HepG2 (cell line): Measurements from ENCODE around the gene ZNF512B. TPM values are rescaled to one million over a fixed set of nuclear protein-coding genes. Genes with fewer than 3 reads are reported as not detected.
A peak's percentile ranks its signal among the peaks of the same experiment; 100 is the strongest.

Source experiments
- BORCS8-MEF2B ChIP-seq: sonication (generic); formaldehyde crosslinking; IDR thresholded peaks from 2 replicates; pipeline ENCODE4 v1.8.0; 2022; ENCODE audit warnings: mild to moderate bottlenecking, missing genetic modification reagents
- FOXK2 ChIP-seq: fragments of 450-650 bp; IDR thresholded peaks from 2 replicates; pipeline ENCODE4 v1.6.1; 2016
- GMEB2 ChIP-seq: IDR thresholded peaks from 2 replicates; pipeline ENCODE4 v1.6.1; 2016; ENCODE audit warnings: missing biosample characterization, missing genetic modification reagents, low read depth
- JUNB ChIP-seq: sonication (generic); formaldehyde crosslinking; IDR thresholded peaks from 2 replicates; pipeline ENCODE4 v1.8.0; 2022; ENCODE audit warnings: missing genetic modification reagents, mild to moderate bottlenecking, borderline replicate concordance
- JUND ChIP-seq: sonication (generic); formaldehyde crosslinking; IDR thresholded peaks from 2 replicates; pipeline ENCODE4 v1.8.0; 2022; ENCODE audit warnings: mild to moderate bottlenecking, missing genetic modification reagents
- KLF12 ChIP-seq: sonication (generic); formaldehyde crosslinking; IDR thresholded peaks from 2 replicates; pipeline ENCODE4 v1.4.0; 2020; ENCODE audit warnings: missing genetic modification reagents, borderline replicate concordance
- KLF13 ChIP-seq: sonication (generic); formaldehyde crosslinking; IDR thresholded peaks from 2 replicates; pipeline ENCODE4 v1.4.0; 2020; ENCODE audit warnings: mild to moderate bottlenecking, missing genetic modification reagents
- KLF15 ChIP-seq: sonication (generic); formaldehyde crosslinking; IDR thresholded peaks from 2 replicates; pipeline ENCODE4 v1.8.1; 2023; ENCODE audit warnings: borderline replicate concordance, mild to moderate bottlenecking, inconsistent platforms, missing genetic modification reagents, mixed read lengths
- KLF6 ChIP-seq: IDR thresholded peaks from 2 replicates; pipeline ENCODE4 v1.8.0; 2016; ENCODE audit warnings: missing biosample characterization, missing genetic modification reagents
- MTA1 ChIP-seq: sonication (generic); formaldehyde crosslinking; IDR thresholded peaks from 2 replicates; pipeline ENCODE4 v1.4.0; 2020; ENCODE audit warnings: missing genetic modification reagents, mild to moderate bottlenecking, borderline replicate concordance
- MXI1 ChIP-seq: IDR thresholded peaks from 3 replicates; pipeline ENCODE4 v1.6.1; 2012; ENCODE audit warnings: low read depth, low read length, inconsistent platforms, borderline replicate concordance
- ONECUT2 ChIP-seq: sonication (generic); formaldehyde crosslinking; IDR thresholded peaks from 2 replicates; pipeline ENCODE4 v1.4.0; 2020; ENCODE audit warnings: missing genetic modification reagents
- RAD21 ChIP-seq: fragments of 450-650 bp; formaldehyde crosslinking; IDR thresholded peaks from 2 replicates; pipeline ENCODE4 v1.5.0; 2020; ENCODE audit warnings: mild to moderate bottlenecking
- RARA ChIP-seq: IDR thresholded peaks from 2 replicates; pipeline ENCODE4 v1.6.1; 2016; ENCODE audit warnings: missing genetic modification reagents, missing compliant biosample characterization
- SAP130 ChIP-seq: IDR thresholded peaks from 2 replicates; pipeline ENCODE4 v1.6.1; 2016; ENCODE audit warnings: low read depth
- SMAD9 ChIP-seq: sonication (generic); formaldehyde crosslinking; IDR thresholded peaks from 2 replicates; pipeline ENCODE4 v1.5.1; 2020; ENCODE audit warnings: mild to moderate bottlenecking, missing genetic modification reagents
- SRY ChIP-seq: sonication (generic); formaldehyde crosslinking; IDR thresholded peaks from 2 replicates; pipeline ENCODE4 v1.8.0; 2022; ENCODE audit warnings: mild to moderate bottlenecking, missing genetic modification reagents
- SSRP1 ChIP-seq: IDR thresholded peaks from 2 replicates; pipeline ENCODE4 v1.6.1; 2016; ENCODE audit warnings: control low read depth
- THYN1 ChIP-seq: sonication (generic); formaldehyde crosslinking; IDR thresholded peaks from 2 replicates; pipeline ENCODE4 v1.8.1; 2023; ENCODE audit warnings: low read depth, mild to moderate bottlenecking, moderate library complexity, missing genetic modification reagents, borderline replicate concordance
- ZMYM2 ChIP-seq: sonication (generic); formaldehyde crosslinking; IDR thresholded peaks from 2 replicates; pipeline ENCODE4 v1.8.0; 2022; ENCODE audit warnings: mild to moderate bottlenecking, missing genetic modification reagents
- ZMYM3 ChIP-seq: sonication (generic); formaldehyde crosslinking; IDR thresholded peaks from 2 replicates; pipeline ENCODE4 v1.5.1; 2020; ENCODE audit warnings: mild to moderate bottlenecking, missing genetic modification reagents
- ZNF121 ChIP-seq: sonication (generic); formaldehyde crosslinking; IDR thresholded peaks from 2 replicates; pipeline ENCODE4 v1.5.0; 2020; ENCODE audit warnings: mild to moderate bottlenecking, missing genetic modification reagents
- ZNF124 ChIP-seq: sonication (generic); formaldehyde crosslinking; IDR thresholded peaks from 2 replicates; pipeline ENCODE4 v1.4.0; 2020; ENCODE audit warnings: missing genetic modification reagents
- ZNF256 ChIP-seq: sonication (generic); formaldehyde crosslinking; conservative IDR thresholded peaks from 2 replicates; pipeline ENCODE4 v1.4.0; 2020; ENCODE audit warnings: missing genetic modification reagents
- ZNF496 ChIP-seq: sonication (generic); formaldehyde crosslinking; IDR thresholded peaks from 2 replicates; pipeline ENCODE4 v1.8.1; 2023; ENCODE audit warnings: mild to moderate bottlenecking, moderate library complexity, missing genetic modification reagents; ENCODE audit not compliant: insufficient replicate concordance
- ZNF605 ChIP-seq: sonication (generic); formaldehyde crosslinking; IDR thresholded peaks from 2 replicates; pipeline ENCODE4 v1.8.0; 2022; ENCODE audit warnings: mild to moderate bottlenecking, missing genetic modification reagents
- ZNF619 ChIP-seq: sonication (generic); formaldehyde crosslinking; IDR thresholded peaks from 2 replicates; pipeline ENCODE4 v1.4.0; 2020; ENCODE audit warnings: mild to moderate bottlenecking, missing genetic modification reagents
- ZNF678 ChIP-seq: sonication (generic); formaldehyde crosslinking; IDR thresholded peaks from 2 replicates; pipeline ENCODE4 v1.4.0; 2020; ENCODE audit warnings: mild to moderate bottlenecking, missing genetic modification reagents
- ZNF687 ChIP-seq: sonication (generic); formaldehyde crosslinking; IDR thresholded peaks from 2 replicates; pipeline ENCODE4 v1.5.1; 2020; ENCODE audit warnings: mild to moderate bottlenecking, missing genetic modification reagents, moderate library complexity
- ZNF713 ChIP-seq: sonication (generic); formaldehyde crosslinking; IDR thresholded peaks from 2 replicates; pipeline ENCODE4 v1.4.0; 2020; ENCODE audit warnings: mild to moderate bottlenecking, missing genetic modification reagents
- ZNF747 ChIP-seq: sonication (generic); formaldehyde crosslinking; IDR thresholded peaks from 2 replicates; pipeline ENCODE4 v1.8.1; 2023; ENCODE audit warnings: missing genetic modification reagents, mild to moderate bottlenecking, borderline replicate concordance
- polyA plus RNA-seq, 8 experiments: library from polyadenylated mRNA; depleted of rRNA in 3 of 8; stranded (reverse) in 7 of 8; unstranded in 1 of 8; fragments of >200 nt; fragmentation: Illumina TruSeq in 4 of 8; extraction: Trizol in 4 of 8; gene quantifications; 2 replicates each; pipeline versions ENCODE4 v1.2.1 to v1.2.3, GENCODE V29; 2011 to 2016; ENCODE audit warnings: low read depth in 4 of 8, missing spikeins in 1 of 8, mixed read lengths in 1 of 8; ENCODE audit not compliant: insufficient read depth in 1 of 8
- total RNA-seq, 5 experiments: library from RNA; depleted of rRNA; stranded (reverse); fragments of >200 nt; fragmentation: Illumina TruSeq; extraction: Trizol; gene quantifications; 2 replicates each; pipeline ENCODE4 v1.2.3, GENCODE V29; 2016; ENCODE audit warnings: low read depth in 1 of 5

Gene ZNF512B
- total and polyA plus RNA-seq, 2 of the 13 experiments (the other 11 are each of a cell fraction or from before 2014, with no cell fraction given), result 11.5 to 30.6 TPM

- TF ChIP-seq ONECUT2 (CRISPR knock-in tag), result no peak
- no peak for TF ChIP-seq ZNF713 (CRISPR knock-in tag)
- TF ChIP-seq GMEB2 (CRISPR knock-in tag), result no peak
- 0 out of 2 replicates have a peak, but pooled peaks have one; percentile 63 for TF ChIP-seq JUNB
- 0 out of 2 replicates have a peak, but pooled peaks have one; percentile 19 for TF ChIP-seq JUND (CRISPR knock-in tag)
- TF ChIP-seq RARA (CRISPR knock-in tag), result no peak
- TF ChIP-seq ZNF605 (CRISPR knock-in tag), result no peak
- TF ChIP-seq SSRP1 (CRISPR knock-in tag), result no peak
- no peak for TF ChIP-seq KLF6 (CRISPR knock-in tag)
- no peak for TF ChIP-seq SMAD9
- TF ChIP-seq ZNF619 (CRISPR knock-in tag), result no peak
- no peak for TF ChIP-seq ZNF496 (CRISPR knock-in tag)
- no peak for TF ChIP-seq ZMYM3
- TF ChIP-seq RAD21 (CRISPR knock-in tag), result no peak
- no peak for TF ChIP-seq KLF12 (CRISPR knock-in tag)
- TF ChIP-seq MXI1, result no peak
- TF ChIP-seq SAP130 (CRISPR knock-in tag), result no peak
- no peak for TF ChIP-seq ZNF678 (CRISPR knock-in tag)
- TF ChIP-seq SRY (CRISPR knock-in tag), result no peak
- TF ChIP-seq ZMYM2 (CRISPR knock-in tag), result peak; percentile 61; the same call in 1 of the 2 replicates
- peak; percentile 98 for TF ChIP-seq ZNF121 (CRISPR knock-in tag)
- TF ChIP-seq FOXK2, result 0 out of 2 replicates have a peak, but pooled peaks have one; percentile 69
- TF ChIP-seq ZNF124 (CRISPR knock-in tag), result no peak
- TF ChIP-seq ZNF687 (CRISPR knock-in tag), result no peak
- no peak for TF ChIP-seq KLF15 (CRISPR knock-in tag)
- no peak for TF ChIP-seq BORCS8-MEF2B
- TF ChIP-seq KLF13 (CRISPR knock-in tag), result no peak
- no peak for TF ChIP-seq ZNF747 (CRISPR knock-in tag)
- TF ChIP-seq ZNF256 (CRISPR knock-in tag), result no peak
- TF ChIP-seq THYN1 (CRISPR knock-in tag), result no peak
- TF ChIP-seq MTA1 (CRISPR knock-in tag), result no peak
Observed at GRCh38 chr20:63973160-63973479, 3.4 kb upstream of the ZNF512B start (continued).
